WTC11 (cell line): ENCODE results near the gene PHKB. TPM values are rescaled to one million over a fixed set of nuclear protein-coding genes. Genes with fewer than 3 reads are reported as not detected.

Source experiments
- ATAC-seq: fragments of 200-7000 bp; cut with Tn5 transposase; 2 replicates; pipeline ENCODE4 v1.10.0; 2021; ENCODE audit warnings: mild to moderate bottlenecking, moderate library complexity
- CTCF ChIA-PET: fragments of 300-600 bp; sonication (Branson Sonifier 250); formaldehyde crosslinking; loops from one replicate; lab custom pipeline; 2021; ENCODE audit warnings: antibody characterized with exemption; lab: Charles Lee
- POLR2A ChIA-PET: fragments of 350-600 bp; sonication (Branson Sonifier 250); formaldehyde crosslinking; loops from one replicate; lab custom pipeline; 2021; ENCODE audit warnings: antibody characterized with exemption; lab: Charles Lee
- DNase-seq: peaks from one replicate; pipeline ENCODE4 v3.0.0; 2021; ENCODE audit warnings: low spot score
- H3K27ac Mint-ChIP-seq: 2 replicates; pipeline ENCODE4 v1.8.0; 2021; ENCODE audit warnings: mixed read lengths
- H3K27me3 Mint-ChIP-seq: 2 replicates; pipeline ENCODE4 v1.8.0; 2021; ENCODE audit warnings: low read depth, mild to moderate bottlenecking, moderate library complexity, mixed read lengths
- H3K36me3 Mint-ChIP-seq: 2 replicates; pipeline ENCODE4 v1.8.0; 2021; ENCODE audit warnings: mixed read lengths
- H3K4me1 Mint-ChIP-seq: 2 replicates; pipeline ENCODE4 v1.8.0; 2022; ENCODE audit warnings: mixed read lengths
- H3K4me3 Mint-ChIP-seq: 2 replicates; pipeline ENCODE4 v1.8.0; 2021; ENCODE audit warnings: mild to moderate bottlenecking, moderate library complexity, mixed read lengths
- H3K9me3 Mint-ChIP-seq: 2 replicates; pipeline ENCODE4 v1.8.0; 2021; ENCODE audit warnings: mixed read lengths
- ATF1 ChIP-seq: sonication (generic); formaldehyde crosslinking; IDR thresholded peaks from 2 replicates; pipeline ENCODE4 v1.8.1; 2023; ENCODE audit warnings: mild to moderate bottlenecking, moderate library complexity, missing genetic modification reagents
- CBFB ChIP-seq: sonication (generic); formaldehyde crosslinking; IDR thresholded peaks from 2 replicates; pipeline ENCODE4 v1.8.1; 2022; ENCODE audit warnings: mild to moderate bottlenecking, low read depth, missing genetic modification reagents
- CDX4 ChIP-seq: fragments of 250-450 bp; sonication (Bioruptor Pico); IDR thresholded peaks from 2 replicates; pipeline ENCODE4 v1.9.0; 2021; ENCODE audit warnings: moderate library complexity, mild to moderate bottlenecking, inconsistent platforms, borderline replicate concordance
- E2F4 ChIP-seq: sonication (generic); formaldehyde crosslinking; IDR thresholded peaks from 2 replicates; pipeline ENCODE4 v1.8.1; 2022; ENCODE audit warnings: low read depth, mild to moderate bottlenecking, moderate library complexity, missing genetic modification reagents, borderline replicate concordance
- ESRRA ChIP-seq: sonication (generic); formaldehyde crosslinking; IDR thresholded peaks from 2 replicates; pipeline ENCODE4 v1.8.1; 2022; ENCODE audit warnings: mild to moderate bottlenecking, missing genetic modification reagents, borderline replicate concordance
- GABPB1 ChIP-seq: sonication (generic); formaldehyde crosslinking; IDR thresholded peaks from 2 replicates; pipeline ENCODE4 v1.8.1; 2023; ENCODE audit warnings: mild to moderate bottlenecking, missing genetic modification reagents
- NR2C2 ChIP-seq: sonication (generic); formaldehyde crosslinking; IDR thresholded peaks from 2 replicates; pipeline ENCODE4 v1.8.0; 2022; ENCODE audit warnings: mild to moderate bottlenecking, missing genetic modification reagents
- PRRX2 ChIP-seq: fragments of 250-450 bp; sonication (Bioruptor Pico); IDR thresholded peaks from 2 replicates; pipeline ENCODE4 v1.8.0; 2021; ENCODE audit warnings: mild to moderate bottlenecking
- SMAD3 ChIP-seq: sonication (generic); formaldehyde crosslinking; IDR thresholded peaks from 2 replicates; pipeline ENCODE4 v1.8.0; 2022; ENCODE audit warnings: missing genetic modification reagents, mild to moderate bottlenecking, borderline replicate concordance
- SP1 ChIP-seq: sonication (generic); formaldehyde crosslinking; conservative IDR thresholded peaks from 2 replicates; pipeline ENCODE4 v1.8.1; 2022; ENCODE audit warnings: missing genetic modification reagents
- USF2 ChIP-seq: sonication (generic); formaldehyde crosslinking; IDR thresholded peaks from 2 replicates; pipeline ENCODE4 v1.8.1; 2023; ENCODE audit warnings: mild to moderate bottlenecking, missing genetic modification reagents, moderate library complexity
- ZBTB43 ChIP-seq: sonication (generic); formaldehyde crosslinking; IDR thresholded peaks from 2 replicates; pipeline ENCODE4 v1.8.1; 2023; ENCODE audit warnings: mild to moderate bottlenecking, missing genetic modification reagents
- ZNF121 ChIP-seq: sonication (generic); formaldehyde crosslinking; IDR thresholded peaks from 2 replicates; pipeline ENCODE4 v1.8.0; 2023; ENCODE audit warnings: missing genetic modification reagents
- ZNF219 ChIP-seq: sonication (generic); formaldehyde crosslinking; IDR thresholded peaks from 2 replicates; pipeline ENCODE4 v1.8.0; 2023; ENCODE audit warnings: missing genetic modification reagents, mild to moderate bottlenecking, borderline replicate concordance
- ZNF281 ChIP-seq: sonication (generic); formaldehyde crosslinking; IDR thresholded peaks from 2 replicates; pipeline ENCODE4 v1.8.0; 2023; ENCODE audit warnings: mild to moderate bottlenecking, missing genetic modification reagents
- ZNF512 ChIP-seq: sonication (generic); formaldehyde crosslinking; IDR thresholded peaks from 2 replicates; pipeline ENCODE4 v1.8.1; 2022; ENCODE audit warnings: missing genetic modification reagents, borderline replicate concordance
- total RNA-seq: library from RNA; stranded (reverse); gene quantifications from 3 replicates; pipeline ENCODE4 v1.2.3, GENCODE V29; 2021

PHKB gene
- total RNA-seq, 1 experiment from 2014 or later: 43.9 TPM

GRCh38 chr16:47473792-47474191 is 12.7 kb downstream of the PHKB start (continued):
- TF ChIP-seq ZNF281 (CRISPR knock-in tag): no peak

- POLR2A ChIA-PET: no interaction called here
- H3K27me3 Mint-ChIP-seq: no peaks in the 10 kb centered on the region
- no peaks in the 10 kb centered on the region for H3K36me3 Mint-ChIP-seq
- TF ChIP-seq ESRRA (CRISPR knock-in tag) (no peak), GABPB1 (peak; percentile 78)
- TF ChIP-seq, all 79 proteins: peak for 1
- Mint-ChIP-seq H3K27ac (no peak overlapping the region), H3K4me3 (no peak overlapping the region), H3K9me3 (no peaks in the 10 kb centered on the region), H3K4me1 (no peaks in the 10 kb centered on the region)
- DNase-seq (no peak), ATAC-seq (no peak)
- CTCF ChIA-PET: no interaction called here
These were observed 14.7 kb downstream of the PHKB start for GRCh38 chr16:47475786-47476185.

- DNase-seq (no peak), ATAC-seq (no peak)
- H3K27me3 Mint-ChIP-seq: no peaks in the 10 kb centered on the region
- H3K4me3 Mint-ChIP-seq: no peak overlapping the region
- H3K9me3 Mint-ChIP-seq: no peaks in the 10 kb centered on the region
- CTCF ChIA-PET: no interaction called here
- TF ChIP-seq SMAD3 (CRISPR knock-in tag): no peak
- no peak for TF ChIP-seq E2F4
- no peak for TF ChIP-seq NR2C2 (CRISPR knock-in tag)
- TF ChIP-seq ZNF219: no peak
- TF ChIP-seq ZNF281 (CRISPR knock-in tag): no peak
- TF ChIP-seq SP1 (CRISPR knock-in tag): no peak
- TF ChIP-seq ESRRA (CRISPR knock-in tag): no peak
- H3K4me1 Mint-ChIP-seq: no peaks in the 10 kb centered on the region
- H3K27ac Mint-ChIP-seq: no peak overlapping the region
- POLR2A ChIA-PET: no interaction called here
- H3K36me3 Mint-ChIP-seq: no peaks in the 10 kb centered on the region
These were observed 15.7 kb downstream of the PHKB start for GRCh38 chr16:47476654-47477345.

- CTCF ChIA-PET: no interaction called here
- H3K4me3 Mint-ChIP-seq: no peak overlapping the region
- H3K27ac Mint-ChIP-seq: no peak overlapping the region
- no peaks in the 10 kb centered on the region for H3K4me1 Mint-ChIP-seq
- H3K27me3 Mint-ChIP-seq: no peaks in the 10 kb centered on the region
- H3K36me3 Mint-ChIP-seq: no peaks in the 10 kb centered on the region
- ATAC-seq: no peak
- DNase-seq: no peak
- H3K9me3 Mint-ChIP-seq: no peaks in the 10 kb centered on the region
- POLR2A ChIA-PET: no interaction called here
- TF ChIP-seq ESRRA (CRISPR knock-in tag) (no peak), ZNF512 (CRISPR knock-in tag) (no peak), USF2 (CRISPR knock-in tag) (no peak), ZNF121 (CRISPR knock-in tag) (no peak), ATF1 (CRISPR knock-in tag) (no peak), CDX4 (CRISPR knock-in tag) (no peak), ZBTB43 (CRISPR knock-in tag) (no peak), PRRX2 (CRISPR knock-in tag) (no peak), CBFB (no peak)
These were observed 16.5 kb downstream of the PHKB start for GRCh38 chr16:47477679-47478078.
